Measurements from ENCODE around the gene VSIR. TPM values are rescaled to one million over a fixed set of nuclear protein-coding genes. Genes with fewer than 3 reads are reported as not detected.

The VSIR gene
- total RNA-seq, 2 donors from 2014 or later, result 60.7 to 119 TPM

DNA sequence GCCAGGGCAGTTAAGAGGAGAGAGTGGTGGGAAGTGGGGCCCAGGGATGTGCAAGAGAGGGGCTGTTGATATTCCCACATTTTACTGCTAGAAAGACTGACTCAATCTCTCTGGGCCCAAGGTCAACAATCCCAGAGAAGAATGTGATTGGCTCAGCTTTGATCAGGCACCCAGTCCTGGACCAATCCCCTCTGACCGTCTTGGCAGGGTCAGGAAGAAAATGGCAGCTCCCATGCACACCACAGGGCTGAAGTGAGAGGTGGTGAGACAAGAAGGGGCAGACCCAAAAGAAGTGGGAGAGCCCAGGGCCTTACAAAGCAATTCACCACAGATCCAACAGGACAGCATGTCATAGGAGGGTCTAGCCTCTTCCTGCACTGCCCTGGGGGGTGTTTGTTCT is 50.5 kb downstream of the VSIR start:
- H3K27me3 ChIP-seq (replicated peaks; ENCODE audit: insufficient read depth), result no peaks in the 10 kb centered on the region
- no peak overlapping the region for H3K4me3 ChIP-seq
- H3K27ac ChIP-seq, result no peak overlapping the region
- TF ChIP-seq, protein P1, sequence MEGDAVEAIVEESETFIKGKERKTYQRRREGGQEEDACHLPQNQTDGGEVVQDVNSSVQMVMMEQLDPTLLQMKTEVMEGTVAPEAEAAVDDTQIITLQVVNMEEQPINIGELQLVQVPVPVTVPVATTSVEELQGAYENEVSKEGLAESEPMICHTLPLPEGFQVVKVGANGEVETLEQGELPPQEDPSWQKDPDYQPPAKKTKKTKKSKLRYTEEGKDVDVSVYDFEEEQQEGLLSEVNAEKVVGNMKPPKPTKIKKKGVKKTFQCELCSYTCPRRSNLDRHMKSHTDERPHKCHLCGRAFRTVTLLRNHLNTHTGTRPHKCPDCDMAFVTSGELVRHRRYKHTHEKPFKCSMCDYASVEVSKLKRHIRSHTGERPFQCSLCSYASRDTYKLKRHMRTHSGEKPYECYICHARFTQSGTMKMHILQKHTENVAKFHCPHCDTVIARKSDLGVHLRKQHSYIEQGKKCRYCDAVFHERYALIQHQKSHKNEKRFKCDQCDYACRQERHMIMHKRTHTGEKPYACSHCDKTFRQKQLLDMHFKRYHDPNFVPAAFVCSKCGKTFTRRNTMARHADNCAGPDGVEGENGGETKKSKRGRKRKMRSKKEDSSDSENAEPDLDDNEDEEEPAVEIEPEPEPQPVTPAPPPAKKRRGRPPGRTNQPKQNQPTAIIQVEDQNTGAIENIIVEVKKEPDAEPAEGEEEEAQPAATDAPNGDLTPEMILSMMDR (IDR thresholded peaks at IDR 0.05), result no peak
- DNase-seq (ENCODE audit: low spot score), result no peak
- no peaks in the 10 kb centered on the region for H3K9me3 ChIP-seq
- no peak for ATAC-seq (ENCODE audit: insufficient number of reproducible peaks, low FRiP score, low read depth)
- H3K4me1 ChIP-seq (ENCODE audit: control insufficient read depth in 1 of 2, low read depth in 2 of 2), result peaks cover 5 to 14% of the 10 kb centered on the region in 2 donors
- H3K36me3 ChIP-seq, result no peaks in the 10 kb centered on the region

DNA sequence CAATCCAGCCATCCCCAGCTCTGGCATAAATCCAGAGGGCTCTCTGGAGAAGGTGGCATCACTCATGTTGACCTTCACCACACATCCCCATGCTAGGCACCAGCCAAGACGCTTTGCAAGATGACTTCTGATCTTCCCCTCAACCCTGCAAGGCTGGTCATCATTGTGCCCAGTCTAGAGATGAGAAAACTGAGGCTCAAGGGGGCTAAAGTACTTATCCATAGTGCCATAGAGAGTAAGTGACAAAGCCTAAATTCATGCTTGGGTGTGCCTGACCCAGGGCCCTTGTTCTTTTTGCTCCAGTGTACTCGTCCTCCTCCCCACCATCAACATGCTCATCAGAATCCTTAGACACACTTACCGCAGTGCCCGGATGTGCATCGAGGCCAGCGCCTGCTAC is 52.0 kb downstream of the VSIR start:
- peaks cover 5 to 16% of the 10 kb centered on the region in 2 donors for H3K4me1 ChIP-seq (ENCODE audit: control insufficient read depth in 1 of 2, low read depth in 2 of 2)
- H3K4me3 ChIP-seq, result no peak overlapping the region
- DNase-seq (ENCODE audit: low spot score) (no peak), ATAC-seq (ENCODE audit: insufficient number of reproducible peaks, low FRiP score, low read depth) (no peak)
- H3K36me3 ChIP-seq, result no peaks in the 10 kb centered on the region
- H3K27ac ChIP-seq, result no peak overlapping the region
- H3K27me3 ChIP-seq (replicated peaks; ENCODE audit: insufficient read depth), result no peaks in the 10 kb centered on the region
- TF ChIP-seq, protein P1 (IDR thresholded peaks at IDR 0.05), result no peak
- no peaks in the 10 kb centered on the region for H3K9me3 ChIP-seq

DNA sequence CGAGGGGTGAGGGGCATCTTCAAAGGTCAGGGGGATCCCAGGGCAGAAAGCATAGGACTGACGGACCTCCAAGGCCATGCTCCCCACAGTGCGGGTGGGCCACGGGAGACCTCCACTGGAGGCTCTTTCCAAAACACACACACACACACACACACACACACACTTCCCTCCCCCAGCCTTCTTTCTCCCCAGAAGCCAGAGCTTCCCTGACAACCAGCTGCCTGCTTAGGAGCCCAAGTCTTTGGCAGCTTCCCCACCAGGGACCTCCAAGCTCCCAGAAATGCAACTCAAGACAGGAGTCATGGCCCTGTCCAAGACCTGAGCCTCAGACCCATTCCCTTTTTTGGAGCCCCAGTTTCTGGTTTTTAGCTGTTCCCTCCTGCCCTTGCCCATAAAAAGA is 53.0 kb downstream of the VSIR start:
- Histone ChIP-seq H3K4me1 (ENCODE audit: control insufficient read depth in 1 of 2, low read depth in 2 of 2) (peaks cover 6 to 26% of the 10 kb centered on the region in 2 donors), H3K36me3 (no peaks in the 10 kb centered on the region), H3K9me3 (no peaks in the 10 kb centered on the region), H3K27ac (no peak overlapping the region), H3K4me3 (no peak overlapping the region), H3K27me3 (replicated peaks; ENCODE audit: insufficient read depth) (no peaks in the 10 kb centered on the region)
- TF ChIP-seq, protein P1 (IDR thresholded peaks at IDR 0.05), result no peak
- no peak for ATAC-seq (ENCODE audit: insufficient number of reproducible peaks, low FRiP score, low read depth)
- no peak for DNase-seq (ENCODE audit: low spot score)

DNA sequence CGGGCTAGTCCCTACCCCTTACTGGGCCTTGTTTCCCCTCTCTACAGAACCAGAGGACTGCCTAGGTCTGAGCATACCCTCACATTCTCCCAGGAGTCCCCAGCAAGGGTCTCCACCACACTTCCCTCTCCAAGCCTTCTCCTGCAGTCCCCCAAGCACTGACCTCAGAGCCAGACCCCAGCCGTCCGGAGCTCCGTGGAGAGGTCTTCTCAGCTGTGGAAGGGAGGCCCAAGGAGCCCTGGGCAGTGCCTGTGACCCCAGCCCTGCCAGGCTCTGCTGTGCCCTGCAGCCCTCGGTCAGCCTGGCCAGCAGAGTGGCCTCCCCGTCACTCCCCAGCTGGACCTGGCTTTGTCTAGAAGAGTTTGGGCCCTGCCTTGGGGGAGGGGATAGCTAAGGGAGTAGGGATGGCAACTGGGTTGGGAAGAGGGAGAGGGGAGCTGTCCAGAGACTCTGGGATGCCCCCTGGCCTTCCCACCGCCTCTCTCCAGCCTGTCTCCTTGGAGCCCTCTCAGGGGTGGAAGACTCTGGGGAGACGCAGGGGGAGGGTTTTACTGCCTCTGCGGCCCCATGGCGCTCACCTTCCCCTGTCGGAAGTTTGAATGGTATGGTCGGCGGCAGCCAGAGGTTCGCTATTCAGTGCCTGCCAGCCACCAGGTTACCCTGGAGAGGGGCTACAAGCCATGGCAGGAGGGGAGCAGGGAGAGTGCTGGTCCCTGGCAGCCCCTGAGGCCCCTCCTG is 53.7 kb downstream of the VSIR start, which contains the start of gene C10orf105:
Gene C10orf105 (minus strand): TSS at position 315 of the 738 bp plus-strand sequence. CDS start 3,441 bp downstream, outside the sequence.
- Histone ChIP-seq H3K9me3 (no peaks in the 10 kb centered on the region), H3K27ac (no peak within 1 kb of the TSS), H3K27me3 (replicated peaks; ENCODE audit: insufficient read depth) (no peaks in the 10 kb centered on the region), H3K4me3 (no peak within 1 kb of the TSS), H3K36me3 (no peaks in the 10 kb centered on the region), H3K4me1 (ENCODE audit: control insufficient read depth in 1 of 2, low read depth in 2 of 2) (peaks cover 12 to 33% of the 10 kb centered on the region in 2 donors)
- DNase-seq (ENCODE audit: low spot score), result no peak
- no peak for ATAC-seq (ENCODE audit: insufficient number of reproducible peaks, low FRiP score, low read depth)
- TF ChIP-seq, protein P1 (IDR thresholded peaks at IDR 0.05), result no peak

DNA sequence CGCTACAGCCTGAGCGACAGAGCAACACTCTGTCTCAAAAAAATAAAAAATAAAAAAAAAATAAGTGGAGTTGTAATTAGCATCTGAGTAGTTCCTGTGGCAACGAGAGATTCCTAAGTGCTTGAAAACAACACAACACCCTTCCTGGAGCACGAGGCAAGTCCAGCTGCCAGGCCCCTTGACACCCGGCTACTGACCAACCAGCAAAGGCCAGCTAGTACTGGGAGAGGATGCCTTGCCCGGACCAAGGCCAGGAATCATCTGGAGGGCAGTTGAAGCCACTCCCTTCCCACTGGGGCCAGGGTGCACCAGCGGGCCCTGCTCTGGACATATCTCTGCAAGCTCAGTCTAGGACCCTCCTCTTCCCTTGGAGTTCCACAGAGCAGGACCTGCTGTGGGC is 54.3 kb downstream of the VSIR start:
- Histone ChIP-seq H3K4me3 (no peak overlapping the region), H3K27me3 (replicated peaks; ENCODE audit: insufficient read depth) (no peaks in the 10 kb centered on the region), H3K27ac (no peak overlapping the region), H3K36me3 (no peaks in the 10 kb centered on the region), H3K9me3 (no peaks in the 10 kb centered on the region), H3K4me1 (ENCODE audit: control insufficient read depth in 1 of 2, low read depth in 2 of 2) (peaks cover 18 to 39% of the 10 kb centered on the region in 2 donors)
- DNase-seq (ENCODE audit: low spot score), result no peak
- TF ChIP-seq, protein P1 (IDR thresholded peaks at IDR 0.05), result no peak
- no peak for ATAC-seq (ENCODE audit: insufficient number of reproducible peaks, low FRiP score, low read depth)
